CD4-positive, alpha-beta T cell (primary cell): ENCODE measurements around the gene NTSR2. TPM values are rescaled to one million over a fixed set of nuclear protein-coding genes. Genes with fewer than 3 reads are reported as not detected.

Experiments used
- ATAC-seq: fragments of 200-7000 bp; cut with Tn5 transposase; one replicate; pipeline ENCODE4 v1.10.0; 2022; ENCODE audit warnings: mild to moderate bottlenecking; ENCODE audit not compliant: poor library complexity
- CTCF ChIA-PET: fragments of 350-600 bp; sonication (Branson Sonifier 250); formaldehyde crosslinking; loops from one replicate; lab custom pipeline; 2021; ENCODE audit warnings: antibody characterized with exemption, inconsistent platforms; lab: Charles Lee
- POLR2A ChIA-PET: fragments of 350-600 bp; sonication (Branson Sonifier 250); formaldehyde crosslinking; loops from one replicate; lab custom pipeline; 2021; ENCODE audit warnings: antibody characterized with exemption, inconsistent platforms; lab: Charles Lee
- DNase-seq, 14 experiments: peaks; one replicate each; pipeline ENCODE4 v3.0.0-alpha.2; 2013 to 2020; ENCODE audit warnings: mixed read lengths in 2 of 14
- H3K27ac ChIP-seq, 2 donors: one replicate each; pipeline versions ENCODE4 v1.5.1 to v1.7.0; 2013; ENCODE audit warnings: low read length in 2 of 2, low read depth in 1 of 2, mild to moderate bottlenecking in 1 of 2
- H3K27me3 ChIP-seq, 2 experiments: 1 replicate in 1 of 2; 2 replicates in 1 of 2; pipeline versions ENCODE4 v1.6.1 to v1.7.0; 2013; ENCODE audit warnings: low read length in 2 of 2, control low read depth in 1 of 2, mild to moderate bottlenecking in 1 of 2, moderate library complexity in 1 of 2; ENCODE audit not compliant: insufficient read depth in 2 of 2, control insufficient read depth in 1 of 2
- H3K36me3 ChIP-seq: one replicate; pipeline ENCODE4 v1.6.1; 2013; ENCODE audit warnings: low read length, control low read depth; ENCODE audit not compliant: insufficient read depth
- H3K4me1 ChIP-seq: one replicate; pipeline ENCODE4 v1.6.1; 2013; ENCODE audit warnings: low read length, control low read depth; ENCODE audit not compliant: insufficient read depth
- H3K4me3 ChIP-seq: one replicate; pipeline ENCODE4 v1.5.1; 2013; ENCODE audit warnings: mild to moderate bottlenecking, low read length, moderate library complexity
- H3K9me3 ChIP-seq, 2 experiments: 1 replicate in 1 of 2; 2 replicates in 1 of 2; pipeline versions ENCODE4 v1.6.1 to v1.7.0; 2013; ENCODE audit warnings: low read length in 2 of 2, mild to moderate bottlenecking in 2 of 2, control low read depth in 1 of 2, moderate library complexity in 1 of 2; ENCODE audit not compliant: control insufficient read depth in 1 of 2, insufficient read depth in 1 of 2
- H3K27ac Mint-ChIP-seq: one replicate; pipeline ENCODE4 v1.8.0; 2020; ENCODE audit warnings: mixed read lengths
- H3K27me3 Mint-ChIP-seq: one replicate; pipeline ENCODE4 v1.8.0; 2021; ENCODE audit warnings: mixed read lengths
- H3K36me3 Mint-ChIP-seq: one replicate; pipeline ENCODE4 v1.8.0; 2021; ENCODE audit warnings: low read depth, mixed read lengths
- H3K4me1 Mint-ChIP-seq: one replicate; pipeline ENCODE4 v1.8.0; 2021; ENCODE audit warnings: low read depth, mixed read lengths
- H3K4me3 Mint-ChIP-seq: one replicate; pipeline ENCODE4 v1.8.0; 2020; ENCODE audit warnings: mild to moderate bottlenecking, mixed read lengths
- H3K9me3 Mint-ChIP-seq: one replicate; pipeline ENCODE4 v1.8.0; 2020; ENCODE audit warnings: mixed read lengths
- CTCF ChIP-seq: fragments of 200-600 bp; IDR thresholded peaks from one replicate; pipeline ENCODE4 v1.8.0; 2022; ENCODE audit warnings: antibody characterized with exemption, mild to moderate bottlenecking
- intact Hi-C, 2 experiments: fragments of 100-400 bp; cut with DNase I in 1 of 2; cut with micrococcal nuclease in 1 of 2; formaldehyde crosslinking; loops; one replicate each; pipeline versions ENCODE4 v1.15.1 to v1.9.0; 2023 to 2025; cut with DNase I, micrococcal nuclease
- total RNA-seq, 174 experiments: library from RNA in 2 of 174; stranded (reverse) in 2 of 174; gene quantifications; one replicate each; pipeline ENCODE4 v1.2.3 and lab custom pipeline; 2021 to 2026

NTSR2 gene
- total RNA-seq, 2 experiments from 2014 or later = not detected

GRCh38 chr2:11667866-11668637 lies 1.9 kb downstream of the NTSR2 start:
- Histone ChIP-seq H3K27ac (no peak overlapping the region), H3K4me3 (no peak overlapping the region), H3K4me1 (no peaks in the 10 kb centered on the region), H3K27me3 (peaks cover 16 to 31% of the 10 kb centered on the region in 2 experiments), H3K9me3 (peaks cover 0 to 11% of the 10 kb centered on the region in 2 experiments), H3K36me3 (no peaks in the 10 kb centered on the region)
- DNase-seq (no peak), ATAC-seq (no peak)
- TF ChIP-seq CTCF = no peak
- H3K4me3 Mint-ChIP-seq = no peak overlapping the region
- CTCF ChIA-PET = no interaction called here
- intact Hi-C loops = no loop called here
- H3K27me3 Mint-ChIP-seq = peaks cover 62% of the 10 kb centered on the region
- H3K9me3 Mint-ChIP-seq = no peaks in the 10 kb centered on the region
- H3K36me3 Mint-ChIP-seq = no peaks in the 10 kb centered on the region
- POLR2A ChIA-PET = no interaction called here
- H3K4me1 Mint-ChIP-seq = no peaks in the 10 kb centered on the region
- no peak overlapping the region for H3K27ac Mint-ChIP-seq

GRCh38 chr2:11667194-11667593 lies 2.8 kb downstream of the NTSR2 start:
- Mint-ChIP-seq H3K27ac (no peak overlapping the region), H3K36me3 (no peaks in the 10 kb centered on the region), H3K4me1 (no peaks in the 10 kb centered on the region), H3K27me3 (peaks cover 54% of the 10 kb centered on the region), H3K4me3 (no peak overlapping the region), H3K9me3 (peaks cover 2% of the 10 kb centered on the region)
- peaks cover 16 to 31% of the 10 kb centered on the region in 2 experiments for H3K27me3 ChIP-seq
- intact Hi-C loops = no loop called here
- H3K36me3 ChIP-seq = no peaks in the 10 kb centered on the region
- no peak overlapping the region for H3K4me3 ChIP-seq
- H3K4me1 ChIP-seq = no peaks in the 10 kb centered on the region
- ChIA-PET POLR2A (no interaction called here), CTCF (no interaction called here)
- no peak for TF ChIP-seq CTCF
- H3K27ac ChIP-seq = no peak overlapping the region
- DNase-seq = no peak
- no peak for ATAC-seq
- peaks cover 4 to 17% of the 10 kb centered on the region in 2 experiments for H3K9me3 ChIP-seq

- Mint-ChIP-seq H3K4me3 (no peak overlapping the region), H3K4me1 (no peaks in the 10 kb centered on the region), H3K27ac (no peak overlapping the region), H3K27me3 (peaks cover 62% of the 10 kb centered on the region), H3K9me3 (peaks cover 3% of the 10 kb centered on the region), H3K36me3 (no peaks in the 10 kb centered on the region)
- ChIA-PET POLR2A (no interaction called here), CTCF (no interaction called here)
- DNase-seq = no peak
- Histone ChIP-seq H3K27me3 (peaks cover 16 to 31% of the 10 kb centered on the region in 2 experiments), H3K4me1 (no peaks in the 10 kb centered on the region), H3K36me3 (no peaks in the 10 kb centered on the region), H3K27ac (no peak overlapping the region), H3K9me3 (peaks cover 4 to 23% of the 10 kb centered on the region in 2 experiments), H3K4me3 (no peak overlapping the region)
- no peak for ATAC-seq
- intact Hi-C loops = no loop called here
- no peak for TF ChIP-seq CTCF
Measured at GRCh38 chr2:11665510-11666362, 4.3 kb downstream of the NTSR2 start.
